ENCODE results near the gene TXNDC11.

Gene TXNDC11

GRCh38 chr16:11700264-11701029 lies 42.2 kb downstream of the TXNDC11 start:
- H3K4me1 ChIP-seq (ENCODE audit: control insufficient read depth, insufficient read depth, low read length, poor library complexity, severe bottlenecking) = no peaks in the 10 kb centered on the region
- H3K36me3 ChIP-seq (ENCODE audit: control insufficient read depth, insufficient read depth, low read length) = peaks cover 78% of the 10 kb centered on the region
- 82 to 94% methylated on average over 4 to 6 of the region's 9 CpGs for WGBS, 2 experiments (ENCODE audit: insufficient coverage in 2 of 2)
- H3K9me3 ChIP-seq (ENCODE audit: control insufficient read depth, low read length) = no peaks in the 10 kb centered on the region
- no peak overlapping the region for H3K4me3 ChIP-seq (ENCODE audit: extremely low read depth, insufficient read depth, low read length, poor library complexity, severe bottlenecking)
- H3K27ac ChIP-seq (ENCODE audit: low read depth, low read length, severe bottlenecking) = no peak overlapping the region

GRCh38 chr16:11699234-11699894 lies 43.3 kb downstream of the TXNDC11 start:
- H3K4me1 ChIP-seq (ENCODE audit: control insufficient read depth, insufficient read depth, low read length, poor library complexity, severe bottlenecking) = no peaks in the 10 kb centered on the region
- peaks cover 83% of the 10 kb centered on the region for H3K36me3 ChIP-seq (ENCODE audit: control insufficient read depth, insufficient read depth, low read length)
- no peaks in the 10 kb centered on the region for H3K9me3 ChIP-seq (ENCODE audit: control insufficient read depth, low read length)
- no peak overlapping the region for H3K27ac ChIP-seq (ENCODE audit: low read depth, low read length, severe bottlenecking)
- H3K4me3 ChIP-seq (ENCODE audit: extremely low read depth, insufficient read depth, low read length, poor library complexity, severe bottlenecking) = no peak overlapping the region
- 75 to 94% methylated on average over 6 to 7 of the region's 10 CpGs for WGBS, 2 experiments (ENCODE audit: insufficient coverage in 2 of 2)

- H3K27ac ChIP-seq (ENCODE audit: low read depth, low read length, severe bottlenecking) = no peak overlapping the region
- H3K36me3 ChIP-seq (ENCODE audit: control insufficient read depth, insufficient read depth, low read length) = peaks cover 79% of the 10 kb centered on the region
- H3K9me3 ChIP-seq (ENCODE audit: control insufficient read depth, low read length) = no peaks in the 10 kb centered on the region
- no peaks in the 10 kb centered on the region for H3K4me1 ChIP-seq (ENCODE audit: control insufficient read depth, insufficient read depth, low read length, poor library complexity, severe bottlenecking)
- 93% methylated on average over 6 to 7 of the region's 7 CpGs for WGBS, 2 experiments (ENCODE audit: insufficient coverage in 2 of 2)
- no peak overlapping the region for H3K4me3 ChIP-seq (ENCODE audit: extremely low read depth, insufficient read depth, low read length, poor library complexity, severe bottlenecking)
Measured at GRCh38 chr16:11698271-11698689, 44.4 kb downstream of the TXNDC11 start.

- 99% methylated on average over 12 of the region's 12 CpGs for WGBS, 2 experiments (ENCODE audit: insufficient coverage in 2 of 2)
- peaks cover 80% of the 10 kb centered on the region for H3K36me3 ChIP-seq (ENCODE audit: control insufficient read depth, insufficient read depth, low read length)
- no peaks in the 10 kb centered on the region for H3K9me3 ChIP-seq (ENCODE audit: control insufficient read depth, low read length)
- no peak overlapping the region for H3K4me3 ChIP-seq (ENCODE audit: extremely low read depth, insufficient read depth, low read length, poor library complexity, severe bottlenecking)
- H3K4me1 ChIP-seq (ENCODE audit: control insufficient read depth, insufficient read depth, low read length, poor library complexity, severe bottlenecking) = no peaks in the 10 kb centered on the region
- H3K27ac ChIP-seq (ENCODE audit: low read depth, low read length, severe bottlenecking) = no peak overlapping the region
Measured at GRCh38 chr16:11697319-11697718, 45.3 kb downstream of the TXNDC11 start.

- Histone ChIP-seq H3K4me3 (ENCODE audit: extremely low read depth, insufficient read depth, low read length, poor library complexity, severe bottlenecking) (no peak overlapping the region), H3K27ac (ENCODE audit: low read depth, low read length, severe bottlenecking) (no peak overlapping the region), H3K36me3 (ENCODE audit: control insufficient read depth, insufficient read depth, low read length) (peaks cover 80% of the 10 kb centered on the region), H3K9me3 (ENCODE audit: control insufficient read depth, low read length) (no peaks in the 10 kb centered on the region), H3K4me1 (ENCODE audit: control insufficient read depth, insufficient read depth, low read length, poor library complexity, severe bottlenecking) (no peaks in the 10 kb centered on the region)
- 96 to 97% methylated on average over 8 to 9 of the region's 12 CpGs for WGBS, 2 experiments (ENCODE audit: insufficient coverage in 2 of 2)
Measured at GRCh38 chr16:11696266-11697012, 46.2 kb downstream of the TXNDC11 start.

- no peaks in the 10 kb centered on the region for H3K4me1 ChIP-seq (ENCODE audit: control insufficient read depth, insufficient read depth, low read length, poor library complexity, severe bottlenecking)
- H3K36me3 ChIP-seq (ENCODE audit: control insufficient read depth, insufficient read depth, low read length) = peaks cover 75% of the 10 kb centered on the region
- WGBS, 2 experiments (ENCODE audit: insufficient coverage in 2 of 2) = 91 to 98% methylated on average over 4 of the region's 6 CpGs
- no peak overlapping the region for H3K4me3 ChIP-seq (ENCODE audit: extremely low read depth, insufficient read depth, low read length, poor library complexity, severe bottlenecking)
- no peak overlapping the region for H3K27ac ChIP-seq (ENCODE audit: low read depth, low read length, severe bottlenecking)
- H3K9me3 ChIP-seq (ENCODE audit: control insufficient read depth, low read length) = no peaks in the 10 kb centered on the region
Measured at GRCh38 chr16:11692651-11693050, 50.0 kb downstream of the TXNDC11 start.

- Histone ChIP-seq H3K4me1 (ENCODE audit: control insufficient read depth, insufficient read depth, low read length, poor library complexity, severe bottlenecking) (no peaks in the 10 kb centered on the region), H3K9me3 (ENCODE audit: control insufficient read depth, low read length) (no peaks in the 10 kb centered on the region), H3K36me3 (ENCODE audit: control insufficient read depth, insufficient read depth, low read length) (peaks cover 75% of the 10 kb centered on the region), H3K27ac (ENCODE audit: low read depth, low read length, severe bottlenecking) (no peak overlapping the region), H3K4me3 (ENCODE audit: extremely low read depth, insufficient read depth, low read length, poor library complexity, severe bottlenecking) (no peak overlapping the region)
- WGBS, 2 experiments (ENCODE audit: insufficient coverage in 2 of 2) = 92% methylated on average over 8 of the region's 8 CpGs
Measured at GRCh38 chr16:11692171-11692570, 50.5 kb downstream of the TXNDC11 start.

- H3K36me3 ChIP-seq (ENCODE audit: control insufficient read depth, insufficient read depth, low read length) = peaks cover 75% of the 10 kb centered on the region
- no peak overlapping the region for H3K27ac ChIP-seq (ENCODE audit: low read depth, low read length, severe bottlenecking)
- 96 to 97% methylated on average over 12 to 15 of the region's 15 CpGs for WGBS, 2 experiments (ENCODE audit: insufficient coverage in 2 of 2)
- H3K4me3 ChIP-seq (ENCODE audit: extremely low read depth, insufficient read depth, low read length, poor library complexity, severe bottlenecking) = no peak overlapping the region
- H3K9me3 ChIP-seq (ENCODE audit: control insufficient read depth, low read length) = no peaks in the 10 kb centered on the region
- H3K4me1 ChIP-seq (ENCODE audit: control insufficient read depth, insufficient read depth, low read length, poor library complexity, severe bottlenecking) = no peaks in the 10 kb centered on the region
Measured at GRCh38 chr16:11691771-11692170, 50.9 kb downstream of the TXNDC11 start.

GRCh38 chr16:11691235-11691634 lies 51.4 kb downstream of the TXNDC11 start:
- 96 to 100% methylated on average over 3 of the region's 5 CpGs for WGBS, 2 experiments (ENCODE audit: insufficient coverage in 2 of 2)
- Histone ChIP-seq H3K27ac (ENCODE audit: low read depth, low read length, severe bottlenecking) (no peak overlapping the region), H3K4me1 (ENCODE audit: control insufficient read depth, insufficient read depth, low read length, poor library complexity, severe bottlenecking) (no peaks in the 10 kb centered on the region), H3K9me3 (ENCODE audit: control insufficient read depth, low read length) (no peaks in the 10 kb centered on the region), H3K4me3 (ENCODE audit: extremely low read depth, insufficient read depth, low read length, poor library complexity, severe bottlenecking) (no peak overlapping the region), H3K36me3 (ENCODE audit: control insufficient read depth, insufficient read depth, low read length) (peaks cover 75% of the 10 kb centered on the region)

- WGBS, 2 experiments (ENCODE audit: insufficient coverage in 2 of 2) = 82 to 100% methylated on average over 1 of the region's 3 CpGs
- Histone ChIP-seq H3K27ac (ENCODE audit: low read depth, low read length, severe bottlenecking) (no peak overlapping the region), H3K9me3 (ENCODE audit: control insufficient read depth, low read length) (no peaks in the 10 kb centered on the region), H3K4me3 (ENCODE audit: extremely low read depth, insufficient read depth, low read length, poor library complexity, severe bottlenecking) (no peak overlapping the region), H3K4me1 (ENCODE audit: control insufficient read depth, insufficient read depth, low read length, poor library complexity, severe bottlenecking) (no peaks in the 10 kb centered on the region), H3K36me3 (ENCODE audit: control insufficient read depth, insufficient read depth, low read length) (peaks cover 81% of the 10 kb centered on the region)
Measured at GRCh38 chr16:11689031-11689840, 53.4 kb downstream of the TXNDC11 start.
